Endothelial cell of umbilical vein (primary cell): Measurements from ENCODE around the gene KRTAP4-11.

Experiments
- EZH2 ChIP-seq: IDR thresholded peaks from 2 replicates; pipeline ENCODE4 v1.6.1; 2012; ENCODE audit warnings: borderline replicate concordance, low read depth, mild to moderate bottlenecking, moderate library complexity, low read length, inconsistent platforms; ENCODE audit not compliant: severe bottlenecking
- MYC ChIP-seq: IDR thresholded peaks from one replicate; pipeline ENCODE4 v1.6.1; 2011; ENCODE audit warnings: mild to moderate bottlenecking, low read depth, low read length
- POLR2A ChIP-seq: IDR thresholded peaks from 2 replicates; pipeline ENCODE4 v1.6.1; 2012; ENCODE audit warnings: low read depth, mild to moderate bottlenecking, control low read depth, low read length
- TF ChIP-seq, protein P1 (sequence below): IDR thresholded peaks from 2 replicates; pipeline ENCODE4 v1.6.1; 2011; ENCODE audit not compliant: insufficient read depth, insufficient read length
- TF ChIP-seq, protein P2 (sequence below), 2 donors: IDR thresholded peaks; 1 replicate in 1 of 2; 2 replicates in 1 of 2; pipeline ENCODE4 v1.5.1; 2011; ENCODE audit warnings: low read length in 2 of 2, mild to moderate bottlenecking in 2 of 2, moderate library complexity in 2 of 2, control low read depth in 1 of 2, inconsistent platforms in 1 of 2, low read depth in 1 of 2; ENCODE audit not compliant: insufficient read depth in 1 of 2; ENCODE audit errors: extremely low read depth in 1 of 2

GRCh38 chr17:41145261-41145660 is 27.1 kb upstream of the KRTAP4-11 start:
- TF ChIP-seq, protein P1, sequence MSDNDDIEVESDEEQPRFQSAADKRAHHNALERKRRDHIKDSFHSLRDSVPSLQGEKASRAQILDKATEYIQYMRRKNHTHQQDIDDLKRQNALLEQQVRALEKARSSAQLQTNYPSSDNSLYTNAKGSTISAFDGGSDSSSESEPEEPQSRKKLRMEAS, result no peak
- TF ChIP-seq, protein P2, sequence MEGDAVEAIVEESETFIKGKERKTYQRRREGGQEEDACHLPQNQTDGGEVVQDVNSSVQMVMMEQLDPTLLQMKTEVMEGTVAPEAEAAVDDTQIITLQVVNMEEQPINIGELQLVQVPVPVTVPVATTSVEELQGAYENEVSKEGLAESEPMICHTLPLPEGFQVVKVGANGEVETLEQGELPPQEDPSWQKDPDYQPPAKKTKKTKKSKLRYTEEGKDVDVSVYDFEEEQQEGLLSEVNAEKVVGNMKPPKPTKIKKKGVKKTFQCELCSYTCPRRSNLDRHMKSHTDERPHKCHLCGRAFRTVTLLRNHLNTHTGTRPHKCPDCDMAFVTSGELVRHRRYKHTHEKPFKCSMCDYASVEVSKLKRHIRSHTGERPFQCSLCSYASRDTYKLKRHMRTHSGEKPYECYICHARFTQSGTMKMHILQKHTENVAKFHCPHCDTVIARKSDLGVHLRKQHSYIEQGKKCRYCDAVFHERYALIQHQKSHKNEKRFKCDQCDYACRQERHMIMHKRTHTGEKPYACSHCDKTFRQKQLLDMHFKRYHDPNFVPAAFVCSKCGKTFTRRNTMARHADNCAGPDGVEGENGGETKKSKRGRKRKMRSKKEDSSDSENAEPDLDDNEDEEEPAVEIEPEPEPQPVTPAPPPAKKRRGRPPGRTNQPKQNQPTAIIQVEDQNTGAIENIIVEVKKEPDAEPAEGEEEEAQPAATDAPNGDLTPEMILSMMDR (IDR thresholded peaks at IDR 0.05; ENCODE audit: extremely low read depth in 1 of 2, insufficient read depth in 1 of 2, low read depth in 1 of 2, low read length in 2 of 2), result no peak
- TF ChIP-seq POLR2A (no peak), MYC (no peak), EZH2 (no peak)
